ENCODE measurements around the gene LAMTOR4.

The LAMTOR4 gene

GRCh38 chr7:100185726-100186125 lies 37.0 kb downstream of the LAMTOR4 start:
- Histone ChIP-seq H3K79me2 (ENCODE audit: low read length) (no peaks in the 10 kb centered on the region), H3K36me3 (replicated peaks; ENCODE audit: insufficient read depth, low read length) (no peaks in the 10 kb centered on the region), H3K27me3 (replicated peaks; ENCODE audit: insufficient read depth, low read length) (peaks cover 16% of the 10 kb centered on the region), H3K4me2 (ENCODE audit: low read depth, low read length) (no peak overlapping the region), H3K9ac (ENCODE audit: low read length) (no peak overlapping the region), H3K27ac (ENCODE audit: low read length) (no peak overlapping the region), H3K9me2 (replicated peaks; ENCODE audit: insufficient read depth, low read length) (no peaks in the 10 kb centered on the region), H3K4me3 (ENCODE audit: low read length) (no peak overlapping the region), H2AFZ (ENCODE audit: low read length) (no peak overlapping the region), H3F3A (ENCODE audit: insufficient read depth, low read length) (no peaks in the 10 kb centered on the region), H3K9me3 (replicated peaks; ENCODE audit: insufficient read depth, low read length) (no peaks in the 10 kb centered on the region), H4K20me1 (ENCODE audit: insufficient read depth, low read length) (no peaks in the 10 kb centered on the region), H3K4me1 (ENCODE audit: low read length) (peaks cover 3% of the 10 kb centered on the region; the same call in 1 of the 2 replicates)
- TF ChIP-seq CTCF (IDR thresholded peaks at IDR 0.05; ENCODE audit: low read length) (no peak), EZH2 (optimal IDR thresholded peaks at IDR 0.05; ENCODE audit: low read depth, low read length) (no peak), EZH2phosphoT487 (IDR thresholded peaks at IDR 0.05; ENCODE audit: low read length) (no peak)
- no peak for DNase-seq

GRCh38 chr7:100189061-100189460 lies 40.3 kb downstream of the LAMTOR4 start:
- no peak overlapping the region for H3K27ac ChIP-seq (ENCODE audit: low read length)
- no peak for DNase-seq

GRCh38 chr7:100190048-100190711 lies 41.5 kb downstream of the LAMTOR4 start:
- H3F3A ChIP-seq (ENCODE audit: insufficient read depth, low read length) = no peaks in the 10 kb centered on the region
- no peaks in the 10 kb centered on the region for H3K9me2 ChIP-seq (replicated peaks; ENCODE audit: insufficient read depth, low read length)
- DNase-seq = peak; percentile 66
- TF ChIP-seq CTCF (IDR thresholded peaks at IDR 0.05; ENCODE audit: low read length) (peak; percentile 49), EZH2phosphoT487 (IDR thresholded peaks at IDR 0.05; ENCODE audit: low read length) (no peak)
- H3K4me3 ChIP-seq (ENCODE audit: low read length) = no peak overlapping the region
- no peaks in the 10 kb centered on the region for H3K9me3 ChIP-seq (replicated peaks; ENCODE audit: insufficient read depth, low read length)
- no peak overlapping the region for H2AFZ ChIP-seq (ENCODE audit: low read length)
- H3K36me3 ChIP-seq (replicated peaks; ENCODE audit: insufficient read depth, low read length) = no peaks in the 10 kb centered on the region
- no peaks in the 10 kb centered on the region for H3K27me3 ChIP-seq (replicated peaks; ENCODE audit: insufficient read depth, low read length)
- H3K4me1 ChIP-seq (ENCODE audit: low read length) = peaks cover 3% of the 10 kb centered on the region; the same call in 1 of the 2 replicates
- no peak overlapping the region for H3K27ac ChIP-seq (ENCODE audit: low read length)
- H3K9ac ChIP-seq (ENCODE audit: low read length) = no peak overlapping the region
- no peaks in the 10 kb centered on the region for H3K79me2 ChIP-seq (ENCODE audit: low read length)
- H4K20me1 ChIP-seq (ENCODE audit: insufficient read depth, low read length) = no peaks in the 10 kb centered on the region
- no peak overlapping the region for H3K4me2 ChIP-seq (ENCODE audit: low read depth, low read length)

More at GRCh38 chr7:100189061-100189460, 40.3 kb downstream of the LAMTOR4 start:
- H3K9ac ChIP-seq (ENCODE audit: low read length) = no peak overlapping the region
- no peaks in the 10 kb centered on the region for H3K9me3 ChIP-seq (replicated peaks; ENCODE audit: insufficient read depth, low read length)
- H2AFZ ChIP-seq (ENCODE audit: low read length) = no peak overlapping the region
- no peaks in the 10 kb centered on the region for H3F3A ChIP-seq (ENCODE audit: insufficient read depth, low read length)
- TF ChIP-seq EZH2phosphoT487 (IDR thresholded peaks at IDR 0.05; ENCODE audit: low read length) (no peak), EZH2 (optimal IDR thresholded peaks at IDR 0.05; ENCODE audit: low read depth, low read length) (no peak), CTCF (IDR thresholded peaks at IDR 0.05; ENCODE audit: low read length) (no peak)
- no peak overlapping the region for H3K4me2 ChIP-seq (ENCODE audit: low read depth, low read length)
- no peak overlapping the region for H3K4me3 ChIP-seq (ENCODE audit: low read length)
- H3K36me3 ChIP-seq (replicated peaks; ENCODE audit: insufficient read depth, low read length) = no peaks in the 10 kb centered on the region
- H4K20me1 ChIP-seq (ENCODE audit: insufficient read depth, low read length) = no peaks in the 10 kb centered on the region
- H3K4me1 ChIP-seq (ENCODE audit: low read length) = peaks cover 3% of the 10 kb centered on the region; the same call in 1 of the 2 replicates
- H3K79me2 ChIP-seq (ENCODE audit: low read length) = no peaks in the 10 kb centered on the region
- H3K9me2 ChIP-seq (replicated peaks; ENCODE audit: insufficient read depth, low read length) = no peaks in the 10 kb centered on the region
- H3K27me3 ChIP-seq (replicated peaks; ENCODE audit: insufficient read depth, low read length) = no peaks in the 10 kb centered on the region

All from MM.1S (cell line).